Measurements from ENCODE around the gene MLST8. TPM values are rescaled to one million over a fixed set of nuclear protein-coding genes. Genes with fewer than 3 reads are reported as not detected.

Gene MLST8
- total and polyA plus RNA-seq, 8 donors: 16.6 to 62.8 (median 20.7) TPM

GRCh38 chr16:2188395-2188794 lies 16.9 kb upstream of the MLST8 start:
- Histone ChIP-seq H3K4me3 (no peak overlapping the region), H3K27ac (no peak overlapping the region), H3K36me3 (no peaks in the 10 kb centered on the region), H3K9me3 (no peaks in the 10 kb centered on the region), H3K27me3 (no peaks in the 10 kb centered on the region), H3K4me1 (no peaks in the 10 kb centered on the region)
- WGBS, 2 donors: 92 to 93% methylated on average over 8 of the region's 8 CpGs
- FAIRE-seq (no peak), ATAC-seq (no peak), DNase-seq (no peak)
- intact Hi-C loops (cut with DNase I): no loop called here
- TF ChIP-seq, protein P1, sequence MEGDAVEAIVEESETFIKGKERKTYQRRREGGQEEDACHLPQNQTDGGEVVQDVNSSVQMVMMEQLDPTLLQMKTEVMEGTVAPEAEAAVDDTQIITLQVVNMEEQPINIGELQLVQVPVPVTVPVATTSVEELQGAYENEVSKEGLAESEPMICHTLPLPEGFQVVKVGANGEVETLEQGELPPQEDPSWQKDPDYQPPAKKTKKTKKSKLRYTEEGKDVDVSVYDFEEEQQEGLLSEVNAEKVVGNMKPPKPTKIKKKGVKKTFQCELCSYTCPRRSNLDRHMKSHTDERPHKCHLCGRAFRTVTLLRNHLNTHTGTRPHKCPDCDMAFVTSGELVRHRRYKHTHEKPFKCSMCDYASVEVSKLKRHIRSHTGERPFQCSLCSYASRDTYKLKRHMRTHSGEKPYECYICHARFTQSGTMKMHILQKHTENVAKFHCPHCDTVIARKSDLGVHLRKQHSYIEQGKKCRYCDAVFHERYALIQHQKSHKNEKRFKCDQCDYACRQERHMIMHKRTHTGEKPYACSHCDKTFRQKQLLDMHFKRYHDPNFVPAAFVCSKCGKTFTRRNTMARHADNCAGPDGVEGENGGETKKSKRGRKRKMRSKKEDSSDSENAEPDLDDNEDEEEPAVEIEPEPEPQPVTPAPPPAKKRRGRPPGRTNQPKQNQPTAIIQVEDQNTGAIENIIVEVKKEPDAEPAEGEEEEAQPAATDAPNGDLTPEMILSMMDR (IDR thresholded peaks at IDR 0.05): no peak

DNA sequence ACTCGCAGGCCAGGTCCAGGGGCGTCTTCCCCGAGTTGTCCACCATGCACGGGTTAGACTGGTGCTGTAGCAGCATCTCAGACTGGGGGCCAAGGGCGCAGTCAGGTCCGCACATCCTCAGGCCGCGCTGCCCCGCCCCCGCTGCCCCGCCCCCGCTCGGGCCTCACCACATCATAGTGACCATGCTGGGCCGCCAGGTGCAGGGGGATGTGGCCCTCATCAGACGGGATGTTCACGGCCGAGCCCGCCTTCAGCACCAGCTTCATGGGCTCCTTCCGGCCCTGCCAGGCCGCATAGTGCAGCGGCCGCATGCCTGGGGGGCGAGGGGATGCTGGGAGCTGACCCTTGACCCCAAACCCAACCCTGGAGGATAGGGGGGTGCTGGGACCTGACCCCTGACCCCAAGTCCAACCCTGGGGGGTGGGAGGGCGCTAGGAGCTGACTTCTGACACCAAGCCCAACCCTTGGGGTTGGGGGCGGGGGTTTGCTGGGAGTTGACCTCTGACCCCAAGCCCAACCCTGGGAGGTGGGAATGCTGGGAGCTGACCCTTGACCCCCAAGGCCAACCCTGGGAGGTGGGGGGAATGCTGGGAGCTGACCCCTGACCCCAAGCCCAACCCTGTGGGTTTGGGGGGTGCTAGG lies 15.9 kb upstream of the MLST8 start:
- Histone ChIP-seq H3K36me3 (no peaks in the 10 kb centered on the region), H3K9me3 (no peaks in the 10 kb centered on the region), H3K27me3 (no peaks in the 10 kb centered on the region), H3K4me3 (no peak overlapping the region), H3K4me1 (no peaks in the 10 kb centered on the region), H3K27ac (no peak overlapping the region)
- ATAC-seq (no peak), FAIRE-seq (no peak), DNase-seq (no peak)
- intact Hi-C loops (cut with DNase I): no loop called here
- TF ChIP-seq, protein P1 (IDR thresholded peaks at IDR 0.05): no peak
- 83 to 94% methylated on average over 24 to 25 of the region's 25 CpGs for WGBS, 2 donors

DNA sequence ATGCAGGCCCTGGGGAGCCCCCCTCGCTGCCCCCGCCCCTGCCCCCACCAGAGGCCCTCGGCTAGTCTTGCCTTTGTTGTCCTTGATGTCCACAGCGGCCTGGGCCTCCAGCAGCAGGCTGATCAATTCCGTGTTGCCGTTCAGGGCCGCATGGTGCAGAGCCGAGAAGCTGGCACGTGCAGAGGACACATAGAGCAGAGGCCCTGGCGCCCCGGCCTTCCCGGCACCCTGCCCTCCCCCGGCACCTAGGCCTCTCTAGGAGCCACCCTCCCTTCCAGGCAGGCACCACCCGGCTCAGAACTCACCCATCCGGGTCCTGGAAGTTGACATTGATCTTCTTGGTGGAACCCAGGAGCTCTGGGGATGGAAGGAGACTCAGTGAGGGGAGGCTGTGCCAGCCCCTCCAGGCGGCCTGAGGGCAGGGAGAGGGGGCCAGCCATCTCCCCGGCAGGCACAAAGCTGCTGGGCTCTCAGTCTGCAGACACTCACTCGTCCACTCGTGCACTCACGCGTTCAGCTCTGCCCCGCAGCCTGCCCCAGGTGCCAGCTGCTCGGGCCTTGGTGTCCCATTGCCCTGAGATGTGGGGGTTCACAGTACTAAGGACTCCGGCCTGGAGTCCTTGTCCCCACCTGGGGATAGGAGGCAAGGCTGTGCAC lies 15.1 kb upstream of the MLST8 start:
- Histone ChIP-seq H3K27me3 (no peaks in the 10 kb centered on the region), H3K4me1 (no peaks in the 10 kb centered on the region), H3K4me3 (no peak overlapping the region), H3K9me3 (no peaks in the 10 kb centered on the region), H3K27ac (no peak overlapping the region), H3K36me3 (no peaks in the 10 kb centered on the region)
- 78 to 82% methylated on average over 24 of the region's 24 CpGs for WGBS, 2 donors
- intact Hi-C loops (cut with DNase I): loop anchor here in 1 of 3 donors (5.0 to 10.0 kb wide), 2 partner anchors 65 to 312 kb away; partner anchors contain the start of gene ECI1
- TF ChIP-seq, protein P1 (IDR thresholded peaks at IDR 0.05): no peak
- no peak for DNase-seq
- FAIRE-seq: no peak
- no peak for ATAC-seq

DNA sequence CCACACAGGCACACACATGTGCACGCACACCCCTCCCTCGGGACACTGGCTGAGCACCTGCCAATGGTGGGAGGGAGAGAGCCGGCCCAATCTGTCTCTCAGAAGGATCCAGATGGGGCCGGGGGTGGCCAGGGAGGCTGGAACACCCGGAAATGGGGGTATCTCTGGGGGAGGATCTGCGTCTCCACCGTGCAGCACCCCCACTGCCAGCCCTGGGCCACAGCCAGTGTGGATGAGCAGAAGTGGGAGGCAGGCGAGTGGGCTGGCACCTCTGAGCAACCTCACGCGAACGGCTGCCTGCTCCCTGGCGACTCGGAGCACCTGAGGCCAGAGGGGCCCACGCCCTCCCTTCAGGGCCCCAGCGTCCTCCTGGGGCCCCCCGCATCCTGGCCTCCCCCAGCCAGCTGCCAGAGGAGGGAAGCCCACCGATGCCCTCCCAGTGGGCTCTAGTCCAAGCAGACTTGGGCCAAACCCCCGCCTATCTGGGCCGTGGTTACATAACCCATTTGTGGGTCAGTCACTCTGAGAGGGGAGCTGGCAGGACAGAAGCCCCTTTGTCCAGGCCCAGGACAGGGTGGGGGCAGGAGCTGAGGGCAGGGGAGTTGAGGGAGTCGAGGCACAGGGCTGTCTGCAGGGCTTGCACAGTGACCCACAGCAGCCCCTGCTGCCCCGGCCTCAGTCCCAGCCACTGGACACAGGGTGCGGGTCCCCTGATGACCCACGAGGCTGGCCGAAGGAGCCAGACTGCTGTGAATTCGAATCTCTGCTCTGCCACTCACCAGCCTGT lies 14.4 kb upstream of the MLST8 start:
- Histone ChIP-seq H3K36me3 (no peaks in the 10 kb centered on the region), H3K9me3 (no peaks in the 10 kb centered on the region), H3K4me1 (peaks cover 5 to 7% (median 6%) of the 10 kb centered on the region in 3 donors), H3K4me3 (no peak overlapping the region), H3K27ac (no peak overlapping the region), H3K27me3 (no peaks in the 10 kb centered on the region)
- DNase-seq (no peak), FAIRE-seq (no peak), ATAC-seq (no peak)
- TF ChIP-seq, protein P1 (IDR thresholded peaks at IDR 0.05): no peak
- 79 to 84% methylated on average over 22 to 25 of the region's 25 CpGs for WGBS, 2 donors
- intact Hi-C loops (cut with DNase I): loop anchor here in 1 of 3 donors (5.0 to 10.0 kb wide), 2 partner anchors 64 to 311 kb away; partner anchors contain the start of gene ECI1
